ENCODE data around the gene LRRC47.

DNA sequence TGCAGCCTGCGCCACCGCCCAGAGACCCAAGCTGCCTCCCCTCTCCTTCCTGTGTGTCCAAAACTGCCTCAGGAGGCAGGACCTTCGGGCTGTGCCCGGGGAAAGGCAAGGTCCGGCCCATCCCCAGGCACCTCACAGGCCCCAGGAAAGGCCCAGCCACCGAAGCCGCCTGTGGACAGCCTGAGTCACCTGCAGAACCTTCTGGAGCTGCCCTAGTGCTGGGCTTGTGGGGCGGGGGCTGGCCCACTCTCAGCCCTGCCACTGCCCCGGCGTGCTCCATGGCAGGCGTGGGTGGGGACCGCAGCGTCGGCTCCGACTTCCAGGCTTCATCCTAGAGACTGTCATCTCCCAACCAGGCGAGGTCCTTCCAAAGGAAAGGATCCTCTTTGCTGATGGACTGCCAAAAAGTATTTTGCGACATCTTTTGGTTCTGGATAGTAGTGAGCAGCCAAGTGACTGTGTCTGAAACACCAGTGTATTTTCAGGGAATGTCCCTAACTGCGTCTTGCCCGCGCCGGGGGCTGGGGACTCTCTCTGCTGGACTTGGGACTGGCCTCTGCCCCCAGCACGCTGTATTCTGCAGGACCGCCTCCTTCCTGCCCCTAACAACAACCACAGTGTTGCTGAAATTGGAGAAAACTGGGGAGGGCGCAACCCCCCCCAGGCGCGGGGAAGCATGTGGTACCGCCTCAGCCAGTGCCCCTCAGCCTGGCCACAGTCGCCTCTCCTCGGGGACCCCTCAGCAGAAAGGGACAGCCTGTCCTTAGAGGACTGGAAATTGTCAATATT is 63.0 kb downstream of the LRRC47 start:
- no peak for TF ChIP-seq POLR2A (IDR thresholded peaks at IDR 0.05)
- TF ChIP-seq, protein P1, sequence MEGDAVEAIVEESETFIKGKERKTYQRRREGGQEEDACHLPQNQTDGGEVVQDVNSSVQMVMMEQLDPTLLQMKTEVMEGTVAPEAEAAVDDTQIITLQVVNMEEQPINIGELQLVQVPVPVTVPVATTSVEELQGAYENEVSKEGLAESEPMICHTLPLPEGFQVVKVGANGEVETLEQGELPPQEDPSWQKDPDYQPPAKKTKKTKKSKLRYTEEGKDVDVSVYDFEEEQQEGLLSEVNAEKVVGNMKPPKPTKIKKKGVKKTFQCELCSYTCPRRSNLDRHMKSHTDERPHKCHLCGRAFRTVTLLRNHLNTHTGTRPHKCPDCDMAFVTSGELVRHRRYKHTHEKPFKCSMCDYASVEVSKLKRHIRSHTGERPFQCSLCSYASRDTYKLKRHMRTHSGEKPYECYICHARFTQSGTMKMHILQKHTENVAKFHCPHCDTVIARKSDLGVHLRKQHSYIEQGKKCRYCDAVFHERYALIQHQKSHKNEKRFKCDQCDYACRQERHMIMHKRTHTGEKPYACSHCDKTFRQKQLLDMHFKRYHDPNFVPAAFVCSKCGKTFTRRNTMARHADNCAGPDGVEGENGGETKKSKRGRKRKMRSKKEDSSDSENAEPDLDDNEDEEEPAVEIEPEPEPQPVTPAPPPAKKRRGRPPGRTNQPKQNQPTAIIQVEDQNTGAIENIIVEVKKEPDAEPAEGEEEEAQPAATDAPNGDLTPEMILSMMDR (IDR thresholded peaks at IDR 0.05): no peak

Measured in uterus (tissue), 2 donors.